PC-9 (cell line): ENCODE results near the gene SLC39A10. TPM values are rescaled to one million over a fixed set of nuclear protein-coding genes. Genes with fewer than 3 reads are reported as not detected.

Source experiments
- BruUV-seq: library from RNA; stranded (reverse); fragments of 400-500 nt; replicated peaks from 2 replicates; lab custom pipeline; 2021; lab: Mats Ljungman, UMichigan
- CTCF ChIA-PET: fragments of 300-600 bp; sonication (Branson Sonifier 250); formaldehyde crosslinking; loops from one replicate; lab custom pipeline; 2022; ENCODE audit warnings: antibody characterized with exemption; lab: Charles Lee
- POLR2A ChIA-PET: fragments of 300-600 bp; sonication (Branson Sonifier 250); formaldehyde crosslinking; loops from one replicate; lab custom pipeline; 2022; ENCODE audit warnings: antibody characterized with exemption; ENCODE audit not compliant: unreplicated experiment; lab: Charles Lee
- DNase-seq, 2 experiments: peaks; one replicate each; pipeline versions ENCODE4 v3.0.0 to v3.0.0-alpha.2; 2015 to 2022; ENCODE audit warnings: mixed read lengths in 1 of 2
- H2AFZ ChIP-seq: fragments of 200-600 bp; sonication (generic); 2 replicates; pipeline ENCODE4 v1.8.1; 2017; ENCODE audit warnings: antibody characterized with exemption
- H3F3A ChIP-seq: fragments of 200-600 bp; sonication (generic); 2 replicates; pipeline ENCODE4 v1.8.1; 2017; ENCODE audit warnings: antibody characterized with exemption, mild to moderate bottlenecking, low read depth; ENCODE audit not compliant: insufficient read depth
- H3K27ac ChIP-seq: fragments of 200-600 bp; sonication (generic); 2 replicates; pipeline ENCODE4 v1.6.1; 2016; ENCODE audit warnings: mixed run types
- H3K27me3 ChIP-seq: fragments of 200-600 bp; sonication (generic); 2 replicates; pipeline ENCODE4 v1.6.1; 2016; ENCODE audit warnings: low read depth, mixed run types; ENCODE audit not compliant: insufficient read depth
- H3K36me3 ChIP-seq: fragments of 200-600 bp; sonication (generic); 2 replicates; pipeline ENCODE4 v1.6.1; 2016; ENCODE audit warnings: low read depth, mixed run types
- H3K4me1 ChIP-seq: fragments of 200-600 bp; sonication (generic); replicated peaks from 2 replicates; pipeline ENCODE4 v1.6.1; 2016; ENCODE audit warnings: mixed run types; ENCODE audit not compliant: insufficient read depth
- H3K4me2 ChIP-seq: fragments of 200-600 bp; sonication (generic); 2 replicates; pipeline ENCODE4 v1.6.1; 2017; ENCODE audit warnings: mixed run types
- H3K4me3 ChIP-seq: fragments of 200-600 bp; sonication (generic); 2 replicates; pipeline ENCODE4 v1.6.1; 2016; ENCODE audit warnings: mixed run types
- H3K79me2 ChIP-seq: fragments of 200-600 bp; sonication (generic); 2 replicates; pipeline ENCODE4 v1.6.1; 2017; ENCODE audit warnings: low read depth, mixed run types
- H3K9me2 ChIP-seq: fragments of 200-600 bp; sonication (generic); 2 replicates; pipeline ENCODE4 v1.8.1; 2017; ENCODE audit warnings: mild to moderate bottlenecking; ENCODE audit not compliant: insufficient read depth
- H3K9me3 ChIP-seq: fragments of 200-600 bp; sonication (generic); 2 replicates; pipeline ENCODE4 v1.8.1; 2016; ENCODE audit warnings: low read depth; ENCODE audit not compliant: insufficient read depth
- H4K20me1 ChIP-seq: fragments of 200-600 bp; sonication (generic); 2 replicates; pipeline ENCODE4 v1.8.1; 2017; ENCODE audit not compliant: insufficient read depth
- CTCF ChIP-seq: fragments of 200-600 bp; sonication (generic); conservative IDR thresholded peaks from 2 replicates; pipeline ENCODE4 v1.6.1; 2017; ENCODE audit warnings: mixed run types, antibody characterized with exemption, mild to moderate bottlenecking, moderate library complexity
- EZH2 ChIP-seq: fragments of 200-600 bp; sonication (generic); IDR thresholded peaks from 2 replicates; pipeline ENCODE4 v1.8.0; 2017; ENCODE audit warnings: antibody characterized with exemption, low read depth
- intact Hi-C: fragments of 100-400 bp; cut with micrococcal nuclease; formaldehyde crosslinking; loops from one replicate; pipeline ENCODE4 v1.10.0; 2022; ENCODE audit not compliant: unreplicated experiment
- total RNA-seq: library from RNA; stranded (reverse); gene quantifications from 2 replicates; pipeline ENCODE4 v1.2.3, GENCODE V29; 2021

Gene SLC39A10
- total RNA-seq, 1 experiment from 2014 or later, result 43.7 TPM

- ChIA-PET CTCF (no interaction called here), POLR2A (no interaction called here)
- Histone ChIP-seq H3K9me3 (no peaks in the 10 kb centered on the region), H3K4me3 (no peak overlapping the region), H3F3A (no peaks in the 10 kb centered on the region), H3K27me3 (no peaks in the 10 kb centered on the region), H3K79me2 (no peaks in the 10 kb centered on the region), H3K27ac (no peak overlapping the region), H3K36me3 (no peaks in the 10 kb centered on the region), H3K4me2 (no peak overlapping the region), H4K20me1 (no peaks in the 10 kb centered on the region), H2AFZ (no peak overlapping the region), H3K9me2 (no peaks in the 10 kb centered on the region), H3K4me1 (no peaks in the 10 kb centered on the region)
- intact Hi-C loops, result no loop called here
- TF ChIP-seq EZH2 (no peak), CTCF (no peak)
- DNase-seq, result no peak
- no TSS peak for BruUV-seq
These were observed 20.3 kb downstream of the SLC39A10 start for GRCh38 chr2:195677290-195677689.

GRCh38 chr2:195677884-195678283, 20.9 kb downstream of the SLC39A10 start:
- intact Hi-C loops, result no loop called here
- CTCF ChIA-PET, result no interaction called here
- H3K4me2 ChIP-seq, result no peak overlapping the region
- no peaks in the 10 kb centered on the region for H3K27me3 ChIP-seq
- H3K27ac ChIP-seq, result no peak overlapping the region
- no peaks in the 10 kb centered on the region for H4K20me1 ChIP-seq
- TF ChIP-seq CTCF (no peak), EZH2 (no peak)
- H3F3A ChIP-seq, result no peaks in the 10 kb centered on the region
- H3K36me3 ChIP-seq, result no peaks in the 10 kb centered on the region
- no peaks in the 10 kb centered on the region for H3K79me2 ChIP-seq
- H2AFZ ChIP-seq, result no peak overlapping the region
- no peak for DNase-seq
- H3K9me3 ChIP-seq, result no peaks in the 10 kb centered on the region
- H3K4me1 ChIP-seq, result no peaks in the 10 kb centered on the region
- H3K9me2 ChIP-seq, result no peaks in the 10 kb centered on the region
- H3K4me3 ChIP-seq, result no peak overlapping the region
- no TSS peak for BruUV-seq
- POLR2A ChIA-PET, result no interaction called here

GRCh38 chr2:195682077-195682476, 25.1 kb downstream of the SLC39A10 start:
- no TSS peak for BruUV-seq
- Histone ChIP-seq H3K36me3 (no peaks in the 10 kb centered on the region), H3K4me3 (no peak overlapping the region), H3K79me2 (no peaks in the 10 kb centered on the region), H3K9me3 (no peaks in the 10 kb centered on the region), H3K9me2 (no peaks in the 10 kb centered on the region), H3K27me3 (no peaks in the 10 kb centered on the region), H3F3A (no peaks in the 10 kb centered on the region), H3K4me1 (no peaks in the 10 kb centered on the region), H2AFZ (no peak overlapping the region), H4K20me1 (no peaks in the 10 kb centered on the region), H3K4me2 (no peak overlapping the region), H3K27ac (no peak overlapping the region)
- no peak for DNase-seq
- TF ChIP-seq EZH2, result no peak
- no peak for TF ChIP-seq CTCF
- POLR2A ChIA-PET, result no interaction called here
- intact Hi-C loops, result no loop called here
- CTCF ChIA-PET, result no interaction called here
